GM21360 (cell line): ENCODE data around the gene C2orf15.
"Not testable (repeated sequence)": the region's sequence is repeated elsewhere in the genome, so short reads cannot be mapped to it uniquely, and the experiment has no call there.

Experiments
- ATAC-seq: cut with Tn5 transposase; IDR thresholded peaks from one replicate; pipeline ENCODE4 v1.9.1; 2021; ENCODE audit warnings: mild to moderate bottlenecking, moderate library complexity; ENCODE audit not compliant: unreplicated experiment

C2orf15 gene

DNA sequence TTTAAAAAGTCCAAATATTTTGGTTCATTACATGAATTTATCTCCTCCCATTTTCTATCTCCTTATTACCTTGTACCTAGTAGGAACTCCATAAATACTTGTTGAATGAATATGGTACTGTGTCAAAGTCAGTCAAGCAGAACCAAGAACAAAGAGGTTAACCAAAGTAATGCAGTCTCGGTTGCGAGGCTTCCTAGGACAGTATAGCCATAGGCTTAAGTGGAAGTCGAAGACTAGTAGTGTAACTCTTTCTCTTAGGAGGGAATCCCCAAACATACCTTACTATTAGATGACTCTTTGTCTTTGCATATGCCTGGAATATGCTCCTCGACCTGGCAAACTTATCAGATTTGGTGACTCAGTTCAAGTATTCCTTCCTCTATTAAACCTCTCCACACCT is 18.1 kb downstream of the C2orf15 start:
- no peak for ATAC-seq

DNA sequence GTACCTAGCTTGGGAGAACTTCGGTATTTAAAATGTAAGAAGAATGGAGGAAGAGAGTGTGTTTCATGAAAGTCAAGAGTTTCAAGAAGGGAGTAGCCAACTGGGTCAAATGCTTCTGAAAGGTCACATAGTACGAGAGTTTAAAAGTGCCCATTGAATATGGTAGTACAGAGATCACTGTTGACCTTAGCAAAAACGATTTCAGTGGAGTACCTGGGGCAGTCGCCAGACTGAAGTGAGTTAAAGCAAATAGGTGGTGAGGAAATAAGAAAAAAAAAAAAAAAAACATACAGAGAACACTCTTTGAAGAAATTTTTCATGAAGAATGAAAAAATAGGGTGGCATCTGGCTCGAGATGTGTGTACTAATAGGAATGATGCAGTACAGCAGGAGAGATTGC is 24.7 kb downstream of the C2orf15 start:
- no peak for ATAC-seq

DNA sequence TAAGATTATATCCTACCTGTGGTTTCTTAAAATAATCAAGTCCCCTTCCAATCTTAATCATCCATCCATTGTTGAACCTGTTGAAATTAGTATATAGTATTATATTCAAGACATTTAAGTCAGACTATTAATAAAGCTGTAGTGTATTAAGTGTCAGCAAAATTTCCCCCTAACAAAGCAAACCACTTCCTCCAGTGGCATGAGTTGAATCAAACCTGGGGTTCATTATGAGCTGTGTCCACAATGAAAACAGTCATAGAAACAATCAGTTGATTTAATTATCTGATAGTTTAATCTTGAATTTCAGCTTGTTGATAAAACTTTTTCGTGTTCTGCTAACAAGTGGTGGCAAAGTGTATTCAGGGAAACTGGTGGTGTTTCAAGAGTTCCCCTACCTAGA is 28.0 kb downstream of the C2orf15 start:
- no peak for ATAC-seq

GRCh38 chr2:99171377-99172140 is 30.1 kb downstream of the C2orf15 start:
- ATAC-seq = no peak

DNA sequence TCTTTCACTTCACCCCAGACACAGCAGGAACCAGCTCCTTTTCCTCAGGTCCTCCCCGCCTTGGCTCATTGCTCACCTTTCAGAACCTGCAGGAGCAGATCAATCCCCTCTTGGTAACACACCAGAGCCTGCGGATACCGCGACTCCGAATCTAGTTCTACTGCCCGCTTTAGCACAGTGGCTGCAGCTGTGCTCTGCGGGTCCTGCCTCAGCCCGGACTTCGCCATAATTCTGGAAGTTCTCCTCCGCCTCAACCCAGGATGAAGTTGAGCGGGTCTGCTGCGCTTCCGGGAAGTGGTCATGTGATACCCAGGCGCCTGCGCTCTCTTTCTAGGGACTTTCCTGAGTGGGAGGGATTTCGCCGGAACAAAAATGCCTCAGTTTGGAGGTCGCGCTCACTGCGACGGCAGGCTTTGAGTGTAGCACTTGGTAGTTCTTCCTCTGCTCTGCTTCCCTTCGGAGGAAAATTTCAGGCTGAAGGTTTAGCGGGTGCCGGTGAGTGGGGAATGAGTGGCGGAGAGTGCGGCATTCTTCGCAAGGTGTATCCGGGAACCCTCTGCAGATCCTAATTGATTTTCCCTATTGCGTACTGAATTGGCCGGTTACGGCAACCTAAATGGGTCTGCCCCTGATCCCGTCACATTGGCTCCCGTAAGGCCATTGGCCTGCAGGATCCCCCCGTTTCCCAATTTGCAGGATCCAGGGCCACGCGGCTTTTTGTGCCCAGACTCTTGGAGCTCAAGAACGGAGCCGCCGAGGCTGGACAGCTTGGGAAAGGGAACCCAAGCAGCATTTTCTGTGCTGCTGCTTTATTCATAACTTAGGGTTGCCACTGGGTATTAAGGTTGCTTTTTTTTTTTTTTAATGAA is 39.5 kb downstream of the C2orf15 start, which contains the start of the genes MITD1 and MRPL30:
Gene MITD1, minus strand, starts transcription at position 304 of the 869 bp plus-strand sequence. Its CDS starts 77 bp downstream, at position 227.
Gene MRPL30, plus strand, starts transcription at position 430 of the 869 bp plus-strand sequence. CDS start 5,020 bp downstream, outside the sequence.
- peak; percentile 87 for ATAC-seq

DNA sequence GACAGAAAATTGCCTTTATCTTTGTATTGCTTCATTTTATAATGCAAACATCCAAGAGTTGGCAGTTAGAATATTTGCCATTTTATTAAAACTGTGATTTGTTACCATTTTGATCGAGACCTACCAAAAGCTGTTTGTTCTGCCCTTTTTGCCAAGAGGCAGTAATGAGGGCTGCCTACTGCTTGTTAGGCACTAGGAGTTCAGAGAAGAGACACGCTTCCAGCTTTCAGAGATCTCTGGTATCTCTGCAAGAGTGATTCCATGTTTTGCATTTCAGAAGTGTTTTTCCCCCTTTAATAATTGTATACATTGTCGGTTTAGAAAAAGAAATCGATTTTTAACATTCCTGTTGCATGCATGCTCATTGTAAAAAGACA is 40.1 kb downstream of the C2orf15 start:
- ATAC-seq = no peak

GRCh38 chr2:99183025-99183424 is 41.5 kb downstream of the C2orf15 start:
- no peak for ATAC-seq

DNA sequence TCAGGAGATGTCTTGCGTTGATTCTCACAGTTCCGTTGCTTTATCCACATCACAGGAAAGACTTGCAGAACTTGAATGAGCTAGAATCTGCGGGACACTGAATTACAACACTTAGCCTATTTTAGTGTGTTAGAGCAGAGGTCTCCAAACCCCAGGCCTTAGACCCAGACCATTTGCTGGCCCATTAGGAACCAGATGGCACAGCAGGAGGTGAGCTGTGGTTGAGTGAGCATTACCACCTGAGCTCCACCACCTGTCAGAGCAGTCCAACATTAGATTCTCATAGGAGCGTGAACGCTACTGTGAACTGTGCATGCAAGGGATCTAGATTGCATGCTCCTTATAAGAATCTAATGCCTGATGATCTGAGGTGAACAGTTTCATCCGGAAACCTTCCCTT is 43.3 kb downstream of the C2orf15 start:
- ATAC-seq = no peak

DNA sequence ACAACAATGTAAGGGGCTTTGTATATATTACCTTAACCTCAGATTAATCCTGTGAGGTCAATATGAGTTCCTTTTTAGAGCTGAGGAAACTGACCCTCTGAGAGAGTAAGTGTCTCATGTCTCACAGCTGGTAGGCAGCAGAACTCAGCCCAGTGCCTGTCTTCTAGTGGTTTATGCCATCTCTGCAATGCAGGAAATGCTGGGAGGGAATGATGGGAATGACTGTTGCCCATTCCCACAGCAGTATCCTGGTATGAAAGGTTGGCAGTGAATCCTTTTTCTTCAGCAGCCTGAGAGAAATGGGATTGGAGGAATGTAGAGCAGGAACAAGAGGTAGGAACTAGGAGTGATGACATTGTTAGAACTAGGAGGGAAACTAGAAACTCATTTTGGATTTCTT is 45.5 kb downstream of the C2orf15 start:
- no peak for ATAC-seq

DNA sequence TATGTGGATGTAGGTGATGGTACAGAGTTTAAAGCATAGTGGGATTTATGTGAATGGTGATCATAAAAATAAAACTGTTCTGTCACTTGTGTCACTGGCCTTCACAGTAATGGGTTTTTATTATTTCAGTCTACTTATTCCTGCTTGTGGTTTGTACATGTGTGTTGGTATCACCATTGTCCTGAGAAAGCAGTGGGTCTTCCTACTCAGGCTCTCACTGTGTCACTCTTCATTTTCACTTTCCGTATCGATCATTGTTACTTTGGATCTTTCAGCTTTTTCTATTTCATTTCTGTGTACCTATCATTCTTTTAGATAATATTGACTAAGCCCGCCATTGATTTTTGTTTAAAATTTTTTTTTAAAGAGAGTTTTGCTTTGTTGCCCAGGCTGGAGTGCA is 46.9 kb downstream of the C2orf15 start:
- ATAC-seq = no peak

- no peak for ATAC-seq
Observed at GRCh38 chr2:99190548-99190947, 49.0 kb downstream of the C2orf15 start.

GRCh38 chr2:99192364-99192763 is 50.9 kb downstream of the C2orf15 start:
- not testable (repeated sequence) for ATAC-seq

DNA sequence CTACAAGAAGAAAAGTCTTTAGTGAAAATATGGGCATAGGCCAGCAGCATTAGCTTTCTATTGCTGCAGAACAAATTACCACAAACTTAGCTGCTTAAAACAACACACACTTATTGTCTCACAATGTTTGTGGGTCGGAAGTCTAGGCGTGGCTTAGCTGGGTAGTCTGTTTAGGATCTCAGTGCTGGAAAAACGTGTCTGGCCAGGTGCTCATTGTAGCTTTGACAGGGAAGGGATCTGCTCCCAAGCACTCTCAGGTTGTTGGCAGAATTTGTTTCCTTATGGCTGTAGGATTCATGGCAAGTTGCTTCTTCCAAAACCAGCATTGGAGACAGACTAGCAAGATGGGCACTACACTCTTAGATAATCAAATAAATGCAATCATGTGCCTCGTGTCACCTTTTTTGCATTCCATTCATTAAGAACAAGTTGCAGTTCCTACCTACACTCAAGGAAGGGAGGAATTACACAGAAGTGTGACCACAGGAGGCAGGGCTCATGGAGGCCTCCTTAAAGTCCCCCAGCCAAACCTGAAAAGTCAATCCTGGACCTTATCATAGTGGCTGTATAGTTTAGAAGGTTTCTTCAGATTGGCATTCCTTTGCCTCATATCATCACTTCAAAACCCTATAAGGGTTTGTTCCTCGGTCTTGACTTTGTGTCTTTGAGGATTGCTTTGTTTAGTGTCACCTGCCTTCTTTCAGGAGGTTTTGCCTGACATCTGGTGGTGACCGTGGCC is 56.8 kb downstream of the C2orf15 start:
- ATAC-seq = no peak

GRCh38 chr2:99200076-99200800 is 58.7 kb downstream of the C2orf15 start:
- ATAC-seq = no peak
